ENCODE data around the gene GABARAPL2.
"Not testable (repeated sequence)": the region's sequence is repeated elsewhere in the genome, so short reads cannot be mapped to it uniquely, and the experiment has no call there.

The GABARAPL2 gene

DNA sequence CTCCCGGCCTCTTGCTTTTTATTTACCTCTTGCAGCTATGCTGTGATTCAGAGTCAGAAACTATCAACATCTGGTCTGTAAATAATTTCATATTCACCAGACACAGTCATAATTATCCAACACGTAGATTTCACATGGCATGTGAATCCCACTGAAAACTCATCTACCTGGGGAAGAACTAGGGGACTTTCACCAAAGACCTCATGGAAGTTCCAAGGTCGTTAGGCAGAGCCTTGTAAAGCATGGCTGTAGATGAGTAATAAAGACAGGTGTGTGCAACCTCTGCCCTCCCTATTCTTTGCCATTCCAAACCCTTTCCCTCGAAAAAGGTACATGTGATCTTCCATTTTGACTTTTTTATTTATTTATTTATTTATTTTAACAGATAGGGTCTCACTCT lies 28.4 kb upstream of the GABARAPL2 start:
- no peak for ATAC-seq
- TF ChIP-seq PPARA (CRISPR knock-in tag; IDR thresholded peaks at IDR 0.05; ENCODE audit: borderline replicate concordance), result no peak
- no peak for TF ChIP-seq SNAI2 (CRISPR knock-in tag; IDR thresholded peaks at IDR 0.05)
- no peak for TF ChIP-seq TOX (CRISPR knock-in tag; IDR thresholded peaks at IDR 0.05; ENCODE audit: borderline replicate concordance)
- no peak for TF ChIP-seq ESRRG (CRISPR knock-in tag; IDR thresholded peaks at IDR 0.05)
- TF ChIP-seq TCF4 (CRISPR knock-in tag; IDR thresholded peaks at IDR 0.05; ENCODE audit: borderline replicate concordance), result no peak
- no peak for TF ChIP-seq ZNF565 (CRISPR knock-in tag; conservative IDR thresholded peaks at IDR 0.05; ENCODE audit: low read depth)
- no peak for TF ChIP-seq GLIS3 (CRISPR knock-in tag; IDR thresholded peaks at IDR 0.05)
- no peak for TF ChIP-seq POU6F1 (CRISPR knock-in tag; IDR thresholded peaks at IDR 0.05; ENCODE audit: borderline replicate concordance, low read depth)
- no peak for TF ChIP-seq ZFP30 (CRISPR knock-in tag; IDR thresholded peaks at IDR 0.05)
- no peak for TF ChIP-seq ISL1 (CRISPR knock-in tag; IDR thresholded peaks at IDR 0.05)
- TF ChIP-seq, protein P1, sequence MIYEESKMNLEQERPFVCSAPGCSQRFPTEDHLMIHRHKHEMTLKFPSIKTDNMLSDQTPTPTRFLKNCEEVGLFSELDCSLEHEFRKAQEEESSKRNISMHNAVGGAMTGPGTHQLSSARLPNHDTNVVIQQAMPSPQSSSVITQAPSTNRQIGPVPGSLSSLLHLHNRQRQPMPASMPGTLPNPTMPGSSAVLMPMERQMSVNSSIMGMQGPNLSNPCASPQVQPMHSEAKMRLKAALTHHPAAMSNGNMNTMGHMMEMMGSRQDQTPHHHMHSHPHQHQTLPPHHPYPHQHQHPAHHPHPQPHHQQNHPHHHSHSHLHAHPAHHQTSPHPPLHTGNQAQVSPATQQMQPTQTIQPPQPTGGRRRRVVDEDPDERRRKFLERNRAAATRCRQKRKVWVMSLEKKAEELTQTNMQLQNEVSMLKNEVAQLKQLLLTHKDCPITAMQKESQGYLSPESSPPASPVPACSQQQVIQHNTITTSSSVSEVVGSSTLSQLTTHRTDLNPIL (CRISPR knock-in tag; IDR thresholded peaks at IDR 0.05; ENCODE audit: low read depth), result no peak
- TF ChIP-seq CSDC2 (CRISPR knock-in tag; IDR thresholded peaks at IDR 0.05), result no peak
- no peak for TF ChIP-seq ARNTL (CRISPR knock-in tag; IDR thresholded peaks at IDR 0.05; ENCODE audit: borderline replicate concordance, low read depth)
- TF ChIP-seq ZC3H10 (CRISPR knock-in tag; IDR thresholded peaks at IDR 0.05), result no peak
- no peak for TF ChIP-seq BACH2 (CRISPR knock-in tag; IDR thresholded peaks at IDR 0.05; ENCODE audit: borderline replicate concordance)
- TF ChIP-seq, protein P2, sequence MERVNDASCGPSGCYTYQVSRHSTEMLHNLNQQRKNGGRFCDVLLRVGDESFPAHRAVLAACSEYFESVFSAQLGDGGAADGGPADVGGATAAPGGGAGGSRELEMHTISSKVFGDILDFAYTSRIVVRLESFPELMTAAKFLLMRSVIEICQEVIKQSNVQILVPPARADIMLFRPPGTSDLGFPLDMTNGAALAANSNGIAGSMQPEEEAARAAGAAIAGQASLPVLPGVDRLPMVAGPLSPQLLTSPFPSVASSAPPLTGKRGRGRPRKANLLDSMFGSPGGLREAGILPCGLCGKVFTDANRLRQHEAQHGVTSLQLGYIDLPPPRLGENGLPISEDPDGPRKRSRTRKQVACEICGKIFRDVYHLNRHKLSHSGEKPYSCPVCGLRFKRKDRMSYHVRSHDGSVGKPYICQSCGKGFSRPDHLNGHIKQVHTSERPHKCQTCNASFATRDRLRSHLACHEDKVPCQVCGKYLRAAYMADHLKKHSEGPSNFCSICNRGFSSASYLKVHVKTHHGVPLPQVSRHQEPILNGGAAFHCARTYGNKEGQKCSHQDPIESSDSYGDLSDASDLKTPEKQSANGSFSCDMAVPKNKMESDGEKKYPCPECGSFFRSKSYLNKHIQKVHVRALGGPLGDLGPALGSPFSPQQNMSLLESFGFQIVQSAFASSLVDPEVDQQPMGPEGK (CRISPR knock-in tag; IDR thresholded peaks at IDR 0.05; ENCODE audit: borderline replicate concordance), result no peak
- TF ChIP-seq CSRNP3 (CRISPR knock-in tag; IDR thresholded peaks at IDR 0.05), result no peak
- TF ChIP-seq ZFP3 (CRISPR knock-in tag; IDR thresholded peaks at IDR 0.05), result no peak
- no peak for TF ChIP-seq ZNF70 (CRISPR knock-in tag; IDR thresholded peaks at IDR 0.05)

GRCh38 chr16:75538882-75539565 lies 27.2 kb upstream of the GABARAPL2 start:
- peak; percentile 32; the same call in 2 of the 3 replicates for ATAC-seq

DNA sequence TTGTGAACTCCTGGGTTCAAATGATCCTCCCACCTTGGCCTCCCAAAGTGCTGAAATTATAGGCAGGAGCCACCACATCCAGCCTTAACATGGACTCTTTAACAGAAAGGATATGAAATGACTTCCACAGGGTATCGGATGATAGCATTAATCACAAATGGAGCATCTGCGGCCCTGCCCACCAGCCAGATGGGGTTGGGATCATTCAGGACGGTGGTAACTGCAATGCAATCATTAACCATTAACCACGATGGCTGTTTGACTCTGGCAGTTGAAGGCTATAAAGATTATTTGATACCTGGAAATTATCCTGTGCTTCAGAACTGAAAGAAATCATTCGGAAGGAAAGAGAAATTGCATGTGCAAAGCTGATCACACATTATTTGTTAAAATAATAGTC lies 24.9 kb upstream of the GABARAPL2 start:
- TF ChIP-seq, protein P2 (CRISPR knock-in tag; IDR thresholded peaks at IDR 0.05; ENCODE audit: borderline replicate concordance), result no peak
- TF ChIP-seq, protein P1 (CRISPR knock-in tag; IDR thresholded peaks at IDR 0.05; ENCODE audit: low read depth), result no peak
- ATAC-seq, result no peak

GRCh38 chr16:75542462-75542861 lies 23.7 kb upstream of the GABARAPL2 start:
- ATAC-seq, result not testable (repeated sequence)

DNA sequence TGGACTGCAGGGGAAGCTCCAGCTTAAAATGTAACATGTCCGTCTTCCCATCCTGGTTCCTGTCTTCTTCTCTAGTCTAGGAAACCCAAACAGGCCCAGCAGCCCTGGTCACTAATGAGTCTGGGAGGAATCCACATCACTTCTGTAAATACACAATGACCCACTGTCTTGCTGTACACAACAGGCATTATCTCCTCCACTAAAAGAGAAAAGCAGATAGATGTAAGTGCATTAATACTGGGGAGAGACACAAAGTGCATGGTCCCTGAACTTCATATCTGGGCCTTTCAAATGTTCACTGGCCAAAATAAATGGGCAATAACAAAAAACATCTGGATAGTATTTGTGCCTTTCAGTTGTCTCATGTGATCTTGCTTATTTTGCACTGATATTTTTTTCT lies 20.3 kb upstream of the GABARAPL2 start:
- ATAC-seq, result not testable (repeated sequence)
